GM12878 (cell line): Measurements from ENCODE around the gene ZNF101. TPM values are rescaled to one million over a fixed set of nuclear protein-coding genes. Genes with fewer than 3 reads are reported as not detected.

Source experiments
- ATAC-seq: fragments of 200-7000 bp; cut with Tn5 transposase; 3 replicates; pipeline ENCODE4 v1.9.1; 2020; ENCODE audit warnings: mild to moderate bottlenecking, moderate library complexity
- BruUV-seq: library from RNA; stranded (reverse); fragments of 400-500 nt; replicated peaks from 2 replicates; lab custom pipeline; 2021; lab: Mats Ljungman, UMichigan
- CTCF ChIA-PET: fragments of 300-600 bp; sonication (Branson Sonifier 250); formaldehyde crosslinking; extraction: SDS; loops from one replicate; lab custom pipeline; 2021; ENCODE audit warnings: inconsistent platforms; lab: Yijun Ruan, JAX
- POLR2A ChIA-PET: fragments of 350-600 bp; formaldehyde crosslinking; extraction: SDS; loops from one replicate; lab custom pipeline; 2021; ENCODE audit warnings: inconsistent platforms; lab: Charles Lee
- RAD21 ChIA-PET: fragments of 300-600 bp; sonication (Branson Sonifier 250); formaldehyde crosslinking; loops from one replicate; lab custom pipeline; 2023; ENCODE audit warnings: antibody characterized with exemption; ENCODE audit not compliant: unreplicated experiment; lab: Charles Lee
- SMC1A ChIA-PET: fragments of 300-600 bp; sonication (Branson Sonifier 250); formaldehyde crosslinking; loops from one replicate; lab custom pipeline; 2023; ENCODE audit not compliant: unreplicated experiment, uncharacterized antibody; lab: Charles Lee
- DNase-seq: peaks from one replicate; pipeline ENCODE4 v3.0.0-alpha.2; 2011; ENCODE audit warnings: low read depth, low spot score
- FAIRE-seq: peaks from 3 replicates; lab custom pipeline; 2011; peaks lifted over from hg19 to GRCh38; lab: Jason Lieb, UNC
- H2AFZ ChIP-seq: 2 replicates; pipeline ENCODE4 v1.6.0; 2011; ENCODE audit warnings: low read depth, low read length, control low read depth; ENCODE audit not compliant: control insufficient read depth
- H3K27ac ChIP-seq: 2 replicates; pipeline ENCODE4 v1.5.1; 2011; ENCODE audit warnings: control low read depth; ENCODE audit not compliant: control insufficient read depth, insufficient read depth
- H3K27me3 ChIP-seq, 2 experiments: replicated peaks in 1 of 2; 2 replicates each; pipeline versions ENCODE4 v1.6.0 to v1.6.1; 2011; ENCODE audit warnings: low read length in 1 of 2; ENCODE audit not compliant: control insufficient read depth in 2 of 2, insufficient read depth in 2 of 2
- H3K36me3 ChIP-seq, 2 experiments: 2 replicates each; pipeline ENCODE4 v1.5.1; 2011; ENCODE audit warnings: low read length in 1 of 2; ENCODE audit not compliant: control insufficient read depth in 2 of 2, insufficient read depth in 2 of 2
- H3K4me1 ChIP-seq: 2 replicates; pipeline ENCODE4 v1.6.1; 2011; ENCODE audit warnings: mild to moderate bottlenecking, low read length, moderate library complexity, mixed read lengths; ENCODE audit not compliant: control insufficient read depth, insufficient read depth
- H3K4me2 ChIP-seq: 2 replicates; pipeline ENCODE4 v1.6.0; 2011; ENCODE audit warnings: control low read depth; ENCODE audit not compliant: control insufficient read depth, insufficient read depth
- H3K4me3 ChIP-seq: fragments of 200-600 bp; sonication (generic); 2 replicates; pipeline ENCODE4 v1.5.1; 2016
- H3K79me2 ChIP-seq: 2 replicates; pipeline ENCODE4 v1.6.0; 2011; ENCODE audit warnings: low read length; ENCODE audit not compliant: control insufficient read depth, insufficient read depth
- H3K9ac ChIP-seq: 2 replicates; pipeline ENCODE4 v1.8.0; 2011; ENCODE audit warnings: low read length, control low read depth, mixed read lengths; ENCODE audit not compliant: control insufficient read depth, insufficient read depth
- H3K9me3 ChIP-seq: replicated peaks from 3 replicates; pipeline ENCODE4 v1.5.1; 2011; ENCODE audit warnings: mild to moderate bottlenecking, low read length; ENCODE audit not compliant: control insufficient read depth, insufficient read depth
- H4K20me1 ChIP-seq: 2 replicates; pipeline ENCODE4 v1.6.0; 2011; ENCODE audit not compliant: control insufficient read depth, insufficient read depth
- EP300 ChIP-seq, 2 experiments: fragments of 150-350 bp in 1 of 2; IDR thresholded peaks; 2 replicates each; pipeline ENCODE4 v1.6.1; 2011 to 2012; ENCODE audit warnings: low read depth in 2 of 2, low read length in 2 of 2, borderline replicate concordance in 1 of 2, improper control_type of control experiment in 1 of 2, inconsistent platforms in 1 of 2; ENCODE audit not compliant: control insufficient read depth in 1 of 2
- HCFC1 ChIP-seq: fragments of 150-350 bp; IDR thresholded peaks from 2 replicates; pipeline ENCODE4 v1.6.1; 2014; ENCODE audit warnings: low read length
- IRF4 ChIP-seq: IDR thresholded peaks from 2 replicates; pipeline ENCODE4 v1.6.1; 2011; ENCODE audit warnings: low read depth, low read length
- IRF5 ChIP-seq: fragments of 450-650 bp; IDR thresholded peaks from 2 replicates; pipeline ENCODE4 v1.6.1; 2017; ENCODE audit warnings: borderline replicate concordance
- MYB ChIP-seq: fragments of 150-350 bp; IDR thresholded peaks from 2 replicates; pipeline ENCODE4 v1.6.1; 2014; ENCODE audit warnings: mild to moderate bottlenecking, low read depth, low read length, borderline replicate concordance
- RELA ChIP-seq: fragments of 450-650 bp; IDR thresholded peaks from 2 replicates; pipeline ENCODE4 v1.8.0; 2014; ENCODE audit warnings: borderline replicate concordance; ENCODE audit not compliant: partially characterized antibody
- RFX5 ChIP-seq: IDR thresholded peaks from 2 replicates; pipeline ENCODE4 v1.6.1; 2011; ENCODE audit warnings: low read depth, low read length, improper control_type of control experiment
- TARDBP ChIP-seq: IDR thresholded peaks from 2 replicates; pipeline ENCODE4 v1.6.1; 2016; ENCODE audit warnings: borderline replicate concordance
- YY1 ChIP-seq: IDR thresholded peaks from 2 replicates; pipeline ENCODE4 v1.6.1; 2011; ENCODE audit warnings: low read depth, mild to moderate bottlenecking, low read length
- ZBTB40 ChIP-seq: fragments of 450-650 bp; IDR thresholded peaks from 2 replicates; pipeline ENCODE4 v1.6.1; 2016; ENCODE audit warnings: mild to moderate bottlenecking, moderate library complexity, borderline replicate concordance
- ZNF384 ChIP-seq: IDR thresholded peaks from 2 replicates; pipeline ENCODE4 v1.6.1; 2012; ENCODE audit warnings: low read depth, mild to moderate bottlenecking, low read length, improper control_type of control experiment, borderline replicate concordance
- WGBS: methylation state at CpG from one replicate; pipeline ENCODE4 v1.1.6; 2016; ENCODE audit warnings: low lambda C conversion rate; ENCODE audit not compliant: insufficient replicate concordance, insufficient coverage; ENCODE audit errors: missing lambda C conversion rate; 5-methylcytosine and 5-hydroxymethylcytosine counted together
- in situ Hi-C: fragments of 300-500 bp; cut with MboI; formaldehyde crosslinking; loops from 9 replicates; pipeline ENCODE4 v1.14.3; 2018; ENCODE audit warnings: mixed read lengths
- intact Hi-C: fragments of 100-400 bp; cut with micrococcal nuclease; formaldehyde crosslinking; loops from one replicate; pipeline ENCODE4 v1.14.2; 2022; ENCODE audit not compliant: unreplicated experiment
- polyA plus RNA-seq, 11 experiments: library from polyadenylated mRNA; depleted of rRNA in 4 of 11; unstranded in 6 of 11; stranded (reverse) in 5 of 11; fragments of >200 nt; fragmentation: Nextera tagmentation in 4 of 11; fragmentation: Illumina TruSeq in 1 of 11; extraction: Ambion mirVana in 4 of 11; extraction: Trizol in 1 of 11; gene quantifications; 1 replicate in 1 of 11; 2 replicates in 10 of 11; pipeline versions ENCODE4 v1.2.1 to v1.2.3, GENCODE V29; 2011 to 2016; ENCODE audit warnings: inconsistent platforms in 2 of 11, missing spikeins in 2 of 11, low read depth in 1 of 11
- total RNA-seq, 4 experiments: library from RNA; depleted of rRNA in 3 of 4; stranded (reverse); fragments of >200 nt in 3 of 4; fragmentation: Illumina TruSeq in 1 of 4; extraction: Trizol in 1 of 4; gene quantifications; 2 replicates each; pipeline versions ENCODE4 v1.2.1 to v1.2.3, GENCODE V29; 2013 to 2021

Gene ZNF101
- total and polyA plus RNA-seq, 10 of the 15 experiments (the other 5 are each of a cell fraction or from before 2014, with no cell fraction given) = 15.2 to 40.5 (median 19.8) TPM

GRCh38 chr19:19696386-19696785, 27.7 kb downstream of the ZNF101 start:
- no peak overlapping the region for H3K27ac ChIP-seq
- H3K27me3 ChIP-seq = no peaks in the 10 kb centered on the region
- TF ChIP-seq IRF5 (no peak), RELA (no peak), MYB (no peak)
- H3K9ac ChIP-seq = no peak overlapping the region
- ChIA-PET RAD21 (no interaction called here), POLR2A (no interaction called here), CTCF (no interaction called here), SMC1A (no interaction called here)
- H3K9me3 ChIP-seq = peaks cover 5% of the 10 kb centered on the region; the same call in 2 of the 3 replicates
- no peaks in the 10 kb centered on the region for H3K79me2 ChIP-seq
- no peak for DNase-seq
- intact Hi-C loops (no loop called here), in situ Hi-C loops (no loop called here)
- H4K20me1 ChIP-seq = no peaks in the 10 kb centered on the region
- H3K4me2 ChIP-seq = no peak overlapping the region
- ATAC-seq = no peak
- 23% methylated on average over 2 of the region's 2 CpGs for WGBS
- no TSS peak for BruUV-seq
- no peak overlapping the region for H3K4me3 ChIP-seq
- H2AFZ ChIP-seq = no peak overlapping the region
- H3K36me3 ChIP-seq = no peaks in the 10 kb centered on the region
- FAIRE-seq = no peak
- H3K4me1 ChIP-seq = no peaks in the 10 kb centered on the region

- FAIRE-seq (no peak), DNase-seq (no peak), ATAC-seq (no peak)
- 86% methylated on average over 5 of the region's 5 CpGs for WGBS
- Histone ChIP-seq H3K4me3 (no peak overlapping the region), H3K4me2 (no peak overlapping the region), H3K36me3 (no peaks in the 10 kb centered on the region), H3K9ac (no peak overlapping the region), H3K27me3 (no peaks in the 10 kb centered on the region), H3K4me1 (no peaks in the 10 kb centered on the region), H3K27ac (no peak overlapping the region), H3K9me3 (peaks cover 5% of the 10 kb centered on the region; the same call in 2 of the 3 replicates), H2AFZ (no peak overlapping the region), H3K79me2 (no peaks in the 10 kb centered on the region), H4K20me1 (no peaks in the 10 kb centered on the region)
- ChIA-PET RAD21 (no interaction called here), CTCF (no interaction called here), POLR2A (no interaction called here), SMC1A (interaction anchor here (0.6 kb wide), 1 partner anchor 539 kb away, joined by 3 read pairs; no protein-coding TSS in a partner anchor)
- intact Hi-C loops = no loop called here
- in situ Hi-C loops = no loop called here
- no TSS peak for BruUV-seq
- TF ChIP-seq IRF4 = no peak
- TF ChIP-seq ZBTB40 = no peak
- TF ChIP-seq HCFC1 = no peak
- no peak for TF ChIP-seq EP300 (IDR thresholded peaks at IDR 0.05; ENCODE audit: borderline replicate concordance in 1 of 2, control insufficient read depth in 1 of 2, low read depth in 2 of 2, low read length in 2 of 2)
- no peak for TF ChIP-seq YY1
- no peak for TF ChIP-seq ZNF384
- TF ChIP-seq TARDBP = no peak
- TF ChIP-seq RFX5 = no peak
These were observed 28.9 kb downstream of the ZNF101 start for GRCh38 chr19:19697589-19697988.
